HG03521 (cell line): ENCODE measurements around the gene HEPH.
"Not testable (repeated sequence)": the region's sequence is repeated elsewhere in the genome, so short reads cannot be mapped to it uniquely, and the experiment has no call there.

Experiments
- ATAC-seq: cut with Tn5 transposase; IDR thresholded peaks from one replicate; pipeline ENCODE4 v1.9.1; 2021; ENCODE audit warnings: mild to moderate bottlenecking, moderate library complexity; ENCODE audit not compliant: unreplicated experiment

HEPH gene

GRCh38 chrX:66221856-66222255 lies 57.8 kb downstream of the HEPH start:
- no peak for ATAC-seq

DNA sequence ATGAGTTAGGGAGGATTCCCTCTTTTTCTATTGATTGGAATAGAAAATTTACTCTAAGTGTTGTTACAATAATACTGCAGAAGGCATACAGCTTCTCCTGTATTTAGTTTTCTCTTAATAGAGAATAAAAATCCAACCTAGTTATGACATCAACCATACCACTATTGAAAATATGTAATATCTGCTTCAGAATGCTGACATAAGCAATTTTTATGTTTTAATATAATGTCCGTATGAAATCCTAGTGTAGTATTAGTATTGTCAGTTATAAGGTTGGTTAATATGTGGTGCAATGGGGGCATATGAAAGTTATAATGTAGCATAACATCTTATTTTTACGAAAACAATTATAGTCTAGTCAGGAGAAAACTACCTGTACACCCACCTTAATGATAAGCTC lies 68.2 kb downstream of the HEPH start:
- no peak for ATAC-seq

GRCh38 chrX:66233209-66233608 lies 69.2 kb downstream of the HEPH start:
- ATAC-seq, result no peak

DNA sequence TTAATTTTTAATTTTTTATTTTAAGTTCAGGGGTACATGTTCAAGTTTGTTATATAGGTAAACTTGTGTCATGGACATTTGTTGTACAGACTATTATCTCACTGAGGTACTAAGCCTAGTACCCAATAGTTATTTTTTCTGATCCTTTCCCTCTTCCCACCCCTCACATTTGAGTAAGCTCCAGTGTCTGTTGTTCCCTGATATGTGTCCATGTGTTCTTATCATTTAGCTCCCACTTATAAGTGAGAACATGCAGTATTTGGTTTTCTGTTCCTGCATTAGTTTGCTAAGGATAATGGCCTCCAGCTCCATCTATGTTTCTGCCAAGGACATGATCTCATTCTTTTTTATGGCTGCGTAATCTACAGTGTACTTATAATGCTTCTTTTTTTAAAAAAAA lies 69.9 kb downstream of the HEPH start:
- not testable (repeated sequence) for ATAC-seq

- ATAC-seq, result no peak
These were observed 91.4 kb downstream of the HEPH start for GRCh38 chrX:66255359-66255967.

- no peak for ATAC-seq
These were observed 98.8 kb downstream of the HEPH start for GRCh38 chrX:66262807-66263206.
